GM10266 (cell line): ENCODE data around the gene FAM199X.

Source experiments
- DNase-seq: peaks from one replicate; pipeline ENCODE4 v3.0.0; 2012; ENCODE audit errors: extremely low spot score
- CTCF ChIP-seq: IDR thresholded peaks from 2 replicates; pipeline ENCODE4 v1.5.1; 2012; ENCODE audit warnings: mild to moderate bottlenecking, low read depth; ENCODE audit not compliant: control insufficient read depth, insufficient read depth; ENCODE audit errors: missing control alignments

Gene FAM199X

GRCh38 chrX:104166735-104167436 lies 633 bp downstream of the FAM199X start:
- TF ChIP-seq CTCF: no peak
- no peak for DNase-seq

GRCh38 chrX:104168127-104168526 lies 1.9 kb downstream of the FAM199X start:
- no peak for DNase-seq
- no peak for TF ChIP-seq CTCF

- TF ChIP-seq CTCF: no peak
- no peak for DNase-seq
These were observed 5.9 kb downstream of the FAM199X start for GRCh38 chrX:104172121-104172520.

GRCh38 chrX:104172788-104173187 lies 6.5 kb downstream of the FAM199X start:
- no peak for TF ChIP-seq CTCF
- DNase-seq: no peak

- no peak for TF ChIP-seq CTCF
- no peak for DNase-seq
These were observed 7.6 kb downstream of the FAM199X start for GRCh38 chrX:104173841-104174240.

- DNase-seq: no peak
- no peak for TF ChIP-seq CTCF
These were observed 17.4 kb downstream of the FAM199X start for GRCh38 chrX:104183685-104184084.

- DNase-seq: no peak
- no peak for TF ChIP-seq CTCF
These were observed 21.7 kb downstream of the FAM199X start for GRCh38 chrX:104187931-104188330.
